Heart left ventricle (tissue), 16 donors: ENCODE data around the gene HERC4. TPM values are rescaled to one million over a fixed set of nuclear protein-coding genes. Genes with fewer than 3 reads are reported as not detected.

Experiments used
- ATAC-seq, 4 donors: fragments of 200-7000 bp; cut with Tn5 transposase; one replicate each; pipeline ENCODE4 v1.9.1; 2020 to 2022; ENCODE audit warnings: moderate library complexity in 4 of 4, mild to moderate bottlenecking in 3 of 4, moderate number of reproducible peaks in 1 of 4
- DNase-seq, 5 donors: peaks; one replicate each; pipeline ENCODE4 v3.0.0-alpha.2; 2020
- H3K27ac ChIP-seq, 12 donors: fragments of 200-600 bp; sonication (generic) in 4 of 12; one replicate each; pipeline versions ENCODE4 v1.5.0 to v1.8.0; 2016 to 2022; ENCODE audit warnings: mild to moderate bottlenecking in 2 of 12
- H3K27me3 ChIP-seq, 9 donors: fragments of 200-600 bp; sonication (generic) in 2 of 9; one replicate each; pipeline versions ENCODE4 v1.5.1 to v1.8.0; 2016 to 2022; ENCODE audit warnings: mild to moderate bottlenecking in 3 of 9
- H3K36me3 ChIP-seq, 9 donors: fragments of 200-600 bp; sonication (generic) in 2 of 9; one replicate each; pipeline versions ENCODE4 v1.5.0 to v1.8.0; 2018 to 2022; ENCODE audit warnings: mild to moderate bottlenecking in 2 of 9
- H3K4me1 ChIP-seq, 12 donors: fragments of 200-600 bp; sonication (generic) in 4 of 12; one replicate each; pipeline versions ENCODE4 v1.5.0 to v1.8.0; 2016 to 2022; ENCODE audit warnings: mild to moderate bottlenecking in 3 of 12
- H3K4me3 ChIP-seq, 12 donors: fragments of 200-600 bp; sonication (generic) in 4 of 12; one replicate each; pipeline versions ENCODE4 v1.5.0 to v1.8.0; 2017 to 2022; ENCODE audit warnings: mild to moderate bottlenecking in 9 of 12, moderate library complexity in 4 of 12
- H3K9me3 ChIP-seq, 12 donors: fragments of 200-600 bp; sonication (generic) in 4 of 12; one replicate each; pipeline versions ENCODE4 v1.5.0 to v1.8.0; 2016 to 2022; ENCODE audit warnings: mild to moderate bottlenecking in 1 of 12
- POLR2A ChIP-seq, 2 donors: fragments of 450-650 bp; IDR thresholded peaks; one replicate each; pipeline ENCODE4 v1.6.1; 2017; ENCODE audit warnings: antibody characterized with exemption in 2 of 2, mild to moderate bottlenecking in 2 of 2, moderate library complexity in 2 of 2
- WGBS, 4 donors: extraction: QIAGEN DNeasy Blood & Tissue Kit in 2 of 4; methylation state at CpG; one replicate each; pipeline versions ENCODE4 v1.1.5 to v1.1.7; 2013 to 2018; 5-methylcytosine and 5-hydroxymethylcytosine counted together
- intact Hi-C, 10 donors: fragments of 100-400 bp; cut with DNase I; formaldehyde crosslinking; loops; one replicate each; pipeline versions ENCODE4 v1.11.1 to v1.14.2; 2022
- polyA plus RNA-seq, 2 donors: library from polyadenylated mRNA; stranded (reverse); fragments of 200-250 nt; gene quantifications; one replicate each; pipeline ENCODE4 v1.2.3, GENCODE V29; 2013
- total RNA-seq, 9 donors: library from RNA; depleted of rRNA in 2 of 9; stranded (reverse); fragments of >200 nt in 2 of 9; fragmentation: NEBNext Ultra II Directional in 3 of 9; extraction: Animal tissue kit (Norgen Biotek cat#: 25700) in 3 of 9; gene quantifications; one replicate each; pipeline versions ENCODE4 v1.1.0 to v1.2.4, GENCODE V29; 2016 to 2023
- TF ChIP-seq, protein P1 (sequence below), 12 donors: fragments of 200-600 bp; sonication (generic) in 4 of 12; IDR thresholded peaks; one replicate each; pipeline versions ENCODE4 v1.5.0 to v1.8.0; 2018 to 2022; ENCODE audit warnings: antibody characterized with exemption in 12 of 12, mild to moderate bottlenecking in 5 of 12
- donor health status: ischemic (EF 13 %, LVEDD 7.1; RV severe dilation, severe dysfunction).
- donor health status: healthy with polysubstance abuse.
- donor health status: DM: no; HTN: yes; CAD: no.
- donor health status: DM: no; HTN: no; CAD: no.
- donor health status: ischemic (EF 25% LVEDD 6.9; RV normal size, moderate dysfunction).
- donor health status: ischemic (EF 25% LVEDD 5.7; RV mildly dilated, moderate dysfunction).
- donor health status: healthy.
- donor health status: DM: yes; HTN: yes; CAD: no.
- donor health status: ischemic (EF 35%, LVEDD 5.7; RV mildly dilated, moderate dysfunction).
- donor health status: nonischemic (EF 11% LVEDD 7.7; RV severe dilation, severe dysfunction).
- donor health status: DM: yes; HTN: yes; CAD: no.
- donor health status: PGD.
- donor health status: ischemic (EF 29% LVEDD 5.4; RV normal size, mild dysfunction).
- donor health status: nonischemic (EF 23%, LVEDD 6.1; RV moderate dilation, normal function).

Gene HERC4
- total and polyA plus RNA-seq, 11 donors = 11.7 to 39.4 (median 29.3) TPM

DNA sequence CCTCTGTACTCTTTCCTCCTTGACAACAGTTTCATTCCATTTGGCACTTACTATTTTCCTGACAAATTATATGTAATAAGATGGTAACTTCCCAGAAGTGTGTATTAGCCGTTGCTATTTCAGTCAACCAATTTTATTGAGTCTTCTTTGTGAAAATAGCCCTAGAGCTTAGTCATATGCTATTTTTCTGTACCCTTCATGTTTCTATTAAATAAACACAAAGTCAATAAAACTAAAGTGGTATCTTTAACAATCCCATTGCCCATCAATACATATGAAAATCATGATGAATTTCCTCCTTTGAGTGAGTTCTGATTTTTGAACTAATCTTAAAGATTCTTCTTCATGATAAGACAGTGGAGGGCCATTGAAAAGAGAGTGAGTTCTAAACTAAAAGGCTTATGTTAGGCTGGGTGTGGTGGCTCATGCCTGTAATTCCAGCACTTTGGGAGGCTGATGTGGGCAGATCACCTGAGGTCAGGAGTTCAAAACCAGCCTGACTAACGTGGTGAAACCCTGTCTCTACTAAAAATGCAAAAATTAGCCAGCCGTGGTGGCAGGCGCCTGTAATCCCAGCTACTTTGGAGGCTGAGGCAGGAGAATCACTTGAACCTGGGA, 28.3 kb upstream of the HERC4 start:
- H3K27ac ChIP-seq = no peak overlapping the region
- no peak for DNase-seq
- no peak overlapping the region for H3K4me3 ChIP-seq
- H3K27me3 ChIP-seq = no peaks in the 10 kb centered on the region
- 85 to 93% (median 86%) methylated on average over 4 of the region's 4 CpGs for WGBS, 4 donors
- no peaks in the 10 kb centered on the region for H3K36me3 ChIP-seq
- TF ChIP-seq, protein P1, sequence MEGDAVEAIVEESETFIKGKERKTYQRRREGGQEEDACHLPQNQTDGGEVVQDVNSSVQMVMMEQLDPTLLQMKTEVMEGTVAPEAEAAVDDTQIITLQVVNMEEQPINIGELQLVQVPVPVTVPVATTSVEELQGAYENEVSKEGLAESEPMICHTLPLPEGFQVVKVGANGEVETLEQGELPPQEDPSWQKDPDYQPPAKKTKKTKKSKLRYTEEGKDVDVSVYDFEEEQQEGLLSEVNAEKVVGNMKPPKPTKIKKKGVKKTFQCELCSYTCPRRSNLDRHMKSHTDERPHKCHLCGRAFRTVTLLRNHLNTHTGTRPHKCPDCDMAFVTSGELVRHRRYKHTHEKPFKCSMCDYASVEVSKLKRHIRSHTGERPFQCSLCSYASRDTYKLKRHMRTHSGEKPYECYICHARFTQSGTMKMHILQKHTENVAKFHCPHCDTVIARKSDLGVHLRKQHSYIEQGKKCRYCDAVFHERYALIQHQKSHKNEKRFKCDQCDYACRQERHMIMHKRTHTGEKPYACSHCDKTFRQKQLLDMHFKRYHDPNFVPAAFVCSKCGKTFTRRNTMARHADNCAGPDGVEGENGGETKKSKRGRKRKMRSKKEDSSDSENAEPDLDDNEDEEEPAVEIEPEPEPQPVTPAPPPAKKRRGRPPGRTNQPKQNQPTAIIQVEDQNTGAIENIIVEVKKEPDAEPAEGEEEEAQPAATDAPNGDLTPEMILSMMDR (IDR thresholded peaks at IDR 0.05) = no peak
- TF ChIP-seq POLR2A (IDR thresholded peaks at IDR 0.05) = no peak
- intact Hi-C loops = no loop called here
- no peak for ATAC-seq
- H3K9me3 ChIP-seq = no peaks in the 10 kb centered on the region
- H3K4me1 ChIP-seq = peaks cover 0 to 13% (median 0%) of the 10 kb centered on the region in 12 donors

DNA sequence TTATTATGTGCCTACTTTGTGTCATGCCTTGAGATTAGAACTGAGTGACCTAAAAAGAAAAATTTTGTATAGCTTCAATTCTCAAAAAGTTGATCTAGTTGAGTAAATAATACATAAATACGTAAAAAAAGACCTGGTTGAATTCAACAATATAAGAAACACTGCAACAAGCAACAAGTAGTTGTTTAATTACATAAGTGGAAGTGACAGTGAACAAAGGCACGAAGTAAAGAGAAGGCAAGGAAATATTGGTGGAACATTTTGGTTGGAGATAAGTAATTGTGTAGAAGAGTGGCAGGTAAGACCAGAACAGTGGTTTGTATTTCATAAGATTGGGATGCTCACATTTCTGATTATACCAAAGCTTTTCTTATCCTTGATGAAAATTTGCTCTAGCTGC, 26.0 kb upstream of the HERC4 start:
- DNase-seq (no peak), ATAC-seq (no peak)
- WGBS, 4 donors = 75 to 89% (median 87%) methylated on average over 2 of the region's 2 CpGs
- Histone ChIP-seq H3K4me3 (no peak overlapping the region), H3K27me3 (no peaks in the 10 kb centered on the region), H3K4me1 (peaks cover 0 to 22% (median 0%) of the 10 kb centered on the region in 12 donors), H3K27ac (no peak overlapping the region), H3K9me3 (no peaks in the 10 kb centered on the region), H3K36me3 (no peaks in the 10 kb centered on the region)
- intact Hi-C loops = no loop called here
- TF ChIP-seq POLR2A (IDR thresholded peaks at IDR 0.05) = no peak
- TF ChIP-seq, protein P1 (IDR thresholded peaks at IDR 0.05) = no peak

DNA sequence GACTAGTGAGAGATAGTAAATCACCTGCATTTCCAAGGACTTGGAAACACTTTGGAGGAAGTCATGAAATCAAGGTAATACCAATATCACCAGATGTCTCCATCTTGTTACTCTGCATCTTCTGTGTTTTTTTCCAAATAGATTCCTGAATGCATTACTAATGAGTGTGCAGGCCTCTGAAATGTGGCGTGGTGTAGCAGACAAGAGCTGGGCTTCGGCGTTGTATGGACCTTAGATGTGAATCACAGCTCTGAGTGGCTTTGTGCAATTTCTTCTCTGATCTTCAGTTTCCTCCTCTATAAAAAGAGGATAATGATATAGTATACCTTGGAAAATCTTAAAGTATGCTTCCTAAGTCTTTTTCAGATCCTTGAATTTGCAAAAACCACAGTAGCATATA, 24.7 kb upstream of the HERC4 start:
- no peak for DNase-seq
- Histone ChIP-seq H3K27me3 (no peaks in the 10 kb centered on the region), H3K36me3 (no peaks in the 10 kb centered on the region), H3K4me3 (no peak overlapping the region), H3K27ac (peak overlapping the region in 6 of 12 donors; percentile 9 to 64 (median 34)), H3K9me3 (no peaks in the 10 kb centered on the region), H3K4me1 (peaks cover 0 to 19% (median 0%) of the 10 kb centered on the region in 12 donors)
- 92 to 97% (median 95%) methylated on average over 3 of the region's 3 CpGs for WGBS, 4 donors
- no peak for TF ChIP-seq POLR2A (IDR thresholded peaks at IDR 0.05)
- TF ChIP-seq, protein P1 (IDR thresholded peaks at IDR 0.05) = no peak
- intact Hi-C loops = no loop called here
- no peak for ATAC-seq

DNA sequence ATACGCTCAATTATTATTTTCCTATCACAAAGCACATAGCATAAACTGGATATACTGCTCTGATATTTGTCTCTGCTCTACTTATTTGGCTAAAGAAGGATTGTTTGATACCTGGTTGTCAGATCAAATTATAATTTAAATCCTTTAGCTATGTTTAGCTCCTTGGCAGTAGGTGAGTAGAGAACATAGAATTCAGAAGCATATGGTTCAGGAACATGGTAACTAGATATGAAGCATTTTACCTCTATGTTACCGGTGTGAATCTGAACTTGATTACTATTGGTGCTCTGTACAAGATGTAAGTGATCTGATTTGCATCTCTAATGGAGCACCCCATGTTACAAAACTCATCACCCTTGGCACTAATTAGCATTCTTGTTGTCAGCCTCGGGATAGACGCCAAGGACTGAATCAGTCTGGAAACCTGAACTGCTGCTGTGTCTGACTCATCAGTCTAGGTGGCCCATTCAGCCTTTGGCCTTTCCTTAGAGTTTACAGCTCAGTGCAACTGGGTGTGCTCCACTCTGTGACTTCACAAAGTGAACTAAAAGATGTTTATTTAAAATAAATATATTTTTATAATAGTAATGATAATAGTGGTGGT, 21.9 kb upstream of the HERC4 start:
- no peak for TF ChIP-seq POLR2A (IDR thresholded peaks at IDR 0.05)
- TF ChIP-seq, protein P1 (IDR thresholded peaks at IDR 0.05) = no peak
- H3K27me3 ChIP-seq = no peaks in the 10 kb centered on the region
- no peaks in the 10 kb centered on the region for H3K36me3 ChIP-seq
- peak overlapping the region in 9 of 12 donors; percentile 23 to 64 (median 39) for H3K27ac ChIP-seq
- H3K4me1 ChIP-seq = peaks cover 0 to 19% (median 0%) of the 10 kb centered on the region in 12 donors
- intact Hi-C loops = no loop called here
- DNase-seq (peak in 4 of 5 donors; percentile 29 to 72 (median 32)), ATAC-seq (peak; percentile 77 to 90 (median 86))
- H3K9me3 ChIP-seq = no peaks in the 10 kb centered on the region
- WGBS, 4 donors = 49 to 54% (median 50%) methylated on average over 4 of the region's 4 CpGs
- H3K4me3 ChIP-seq = no peak overlapping the region
